K562 (cell line): ENCODE results near the gene RIOK3. TPM values are rescaled to one million over a fixed set of nuclear protein-coding genes. Genes with fewer than 3 reads are reported as not detected.

Experiments used
- CC2D1A ChIP-seq: fragments of 450-650 bp; IDR thresholded peaks from 2 replicates; pipeline ENCODE4 v1.6.1; 2017; ENCODE audit warnings: mild to moderate bottlenecking
- CHAMP1 ChIP-seq: fragments of 450-650 bp; IDR thresholded peaks from 2 replicates; pipeline ENCODE4 v1.6.1; 2016; ENCODE audit warnings: mild to moderate bottlenecking
- GMEB1 ChIP-seq: fragments of 250-450 bp; sonication (Bioruptor Pico); IDR thresholded peaks from 2 replicates; pipeline ENCODE4 v1.4.0; 2020; ENCODE audit warnings: mild to moderate bottlenecking
- HIVEP1 ChIP-seq: fragments of 250-450 bp; sonication (Bioruptor Pico); IDR thresholded peaks from 2 replicates; pipeline ENCODE4 v1.4.0; 2020; ENCODE audit warnings: mild to moderate bottlenecking
- HSF4 ChIP-seq: fragments of 250-450 bp; sonication (Bioruptor Pico); IDR thresholded peaks from 2 replicates; pipeline ENCODE4 v2.1.2; 2022; ENCODE audit warnings: mild to moderate bottlenecking, moderate library complexity, borderline replicate concordance
- MCM2 ChIP-seq: fragments of 450-650 bp; IDR thresholded peaks from 2 replicates; pipeline ENCODE4 v1.6.1; 2017; ENCODE audit warnings: low read depth, mild to moderate bottlenecking
- MEIS2 ChIP-seq: fragments of 450-650 bp; IDR thresholded peaks from 2 replicates; pipeline ENCODE4 v1.6.1; 2014; ENCODE audit warnings: mild to moderate bottlenecking; ENCODE audit not compliant: partially characterized antibody
- MXD1 ChIP-seq: fragments of 250-450 bp; sonication (Bioruptor Pico); IDR thresholded peaks from 2 replicates; pipeline ENCODE4 v1.8.0; 2021; ENCODE audit warnings: borderline replicate concordance, mild to moderate bottlenecking, moderate library complexity; ENCODE audit not compliant: poor library complexity, severe bottlenecking
- NFATC3 ChIP-seq: fragments of 450-650 bp; IDR thresholded peaks from 2 replicates; pipeline ENCODE4 v1.6.1; 2017; ENCODE audit warnings: mild to moderate bottlenecking
- NFIC ChIP-seq: fragments of 450-650 bp; IDR thresholded peaks from 2 replicates; pipeline ENCODE4 v1.6.1; 2017; ENCODE audit warnings: mild to moderate bottlenecking, inconsistent platforms
- PCBP1 ChIP-seq: fragments of 200-400 bp; formaldehyde crosslinking; IDR thresholded peaks from 2 replicates; pipeline ENCODE4 v1.6.1; 2018; ENCODE audit warnings: mild to moderate bottlenecking, low read depth, low read length; ENCODE audit not compliant: poor library complexity, severe bottlenecking
- PHB2 ChIP-seq: fragments of 450-650 bp; IDR thresholded peaks from 2 replicates; pipeline ENCODE4 v1.6.1; 2017; ENCODE audit warnings: low read depth
- RCOR1 ChIP-seq, 2 experiments: IDR thresholded peaks; 2 replicates each; pipeline ENCODE4 v1.6.1; 2012; ENCODE audit warnings: low read depth in 2 of 2, low read length in 2 of 2, borderline replicate concordance in 1 of 2, improper control_type of control experiment in 1 of 2
- SFPQ ChIP-seq: fragments of 200-400 bp; formaldehyde crosslinking; IDR thresholded peaks from 2 replicates; pipeline ENCODE4 v1.6.1; 2017; ENCODE audit warnings: mild to moderate bottlenecking, low read depth, low read length, moderate library complexity
- TARDBP ChIP-seq: fragments of 450-650 bp; IDR thresholded peaks from 2 replicates; pipeline ENCODE4 v1.6.1; 2016
- TBL1XR1 ChIP-seq, 2 experiments: IDR thresholded peaks; 2 replicates each; pipeline ENCODE4 v1.6.1; 2012; ENCODE audit warnings: improper control_type of control experiment in 2 of 2, low read length in 2 of 2, mild to moderate bottlenecking in 1 of 2
- TSC22D4 ChIP-seq: fragments of 450-650 bp; IDR thresholded peaks from 2 replicates; pipeline ENCODE4 v1.6.1; 2016; ENCODE audit warnings: missing genetic modification characterization, missing biosample characterization, control low read depth
- ZNF124 ChIP-seq: sonication (generic); formaldehyde crosslinking; IDR thresholded peaks from 2 replicates; pipeline ENCODE4 v1.8.1; 2022; ENCODE audit warnings: missing genetic modification reagents
- ZNF140 ChIP-seq: fragments of 250-450 bp; sonication (Bioruptor Pico); IDR thresholded peaks from 2 replicates; pipeline ENCODE4 v1.8.0; 2021; ENCODE audit warnings: moderate library complexity, mild to moderate bottlenecking, inconsistent platforms
- ZNF212 ChIP-seq: fragments of 450-650 bp; formaldehyde crosslinking; IDR thresholded peaks from 2 replicates; pipeline ENCODE4 v1.4.0; 2020; ENCODE audit warnings: mild to moderate bottlenecking
- ZNF589 ChIP-seq: fragments of 200-800 bp; sonication (Bioruptor generic); IDR thresholded peaks from 2 replicates; pipeline ENCODE4 v1.6.1; 2016; ENCODE audit warnings: low read depth, missing genetic modification characterization, missing compliant biosample characterization
- ZNF830 ChIP-seq: fragments of 250-450 bp; sonication (Bioruptor Pico); IDR thresholded peaks from 2 replicates; pipeline ENCODE4 v1.5.0; 2021; ENCODE audit warnings: mild to moderate bottlenecking
- polyA plus RNA-seq, 8 experiments: library from polyadenylated mRNA; depleted of rRNA in 4 of 8; stranded (reverse) in 5 of 8; unstranded in 3 of 8; fragments of >200 nt; fragmentation: Nextera tagmentation in 2 of 8; fragmentation: Illumina TruSeq in 1 of 8; extraction: Ambion mirVana in 2 of 8; extraction: Trizol in 1 of 8; gene quantifications; 2 replicates each; pipeline versions ENCODE4 v1.2.1 to v1.2.3, GENCODE V29; 2011 to 2014; ENCODE audit warnings: inconsistent platforms in 1 of 8, missing spikeins in 1 of 8
- total RNA-seq, 7 experiments: library from RNA; depleted of rRNA in 6 of 7; stranded (reverse); fragments of >200 nt in 6 of 7; fragmentation: Illumina TruSeq in 2 of 7; extraction: Trizol in 2 of 7; gene quantifications; 2 replicates each; pipeline versions ENCODE4 v1.2.1 to v1.2.3, GENCODE V29; 2011 to 2021; ENCODE audit warnings: low replicate concordance in 1 of 7

Gene RIOK3
- total and polyA plus RNA-seq, 9 of the 15 experiments (the other 6 are each of a cell fraction or from before 2014, with no cell fraction given) = 21.4 to 89.5 (median 62.9) TPM

GRCh38 chr18:23452728-23453679 is at the start of gene RIOK3 (continued):
- TF ChIP-seq GMEB1 (no peak), RCOR1 (IDR thresholded peaks at IDR 0.05; ENCODE audit: borderline replicate concordance in 1 of 2, low read depth in 2 of 2, low read length in 2 of 2) (0 out of 4 replicates have a peak, but pooled peaks of 1 of the 2 experiments have one; percentile 39), TSC22D4 (tag) (no peak), MXD1 (CRISPR knock-in tag) (no peak), HSF4 (CRISPR knock-in tag) (no peak), MCM2 (no peak), NFATC3 (no peak), NFIC (peak; percentile 35; the same call in 1 of the 2 replicates), PHB2 (no peak), TARDBP (peak; percentile 69; the same call in 1 of the 2 replicates), PCBP1 (peak; percentile 48), HIVEP1 (CRISPR knock-in tag) (no peak), CC2D1A (no peak; the same call in 1 of the 2 replicates), ZNF830 (CRISPR knock-in tag) (no peak), MEIS2 (peak; percentile 65), SFPQ (no peak), ZNF589 (peak; percentile 65; the same call in 1 of the 2 replicates), TBL1XR1 (IDR thresholded peaks at IDR 0.05; ENCODE audit: low read length in 2 of 2) (peak in 1 of 2 experiments; percentile 63; a peak in 1 of 4 replicates), ZNF212 (CRISPR knock-in tag) (no peak), ZNF140 (CRISPR knock-in tag) (no peak), CHAMP1 (no peak), ZNF124 (CRISPR knock-in tag) (no peak)
